NCI-H1105 treated with DMSO at 0.1 percent for 48 hours (cell line): ENCODE measurements around the gene DEPDC4.
A peak's percentile ranks its signal among the peaks of the same experiment; 100 is the strongest.
"Not testable (repeated sequence)": the region's sequence is repeated elsewhere in the genome, so short reads cannot be mapped to it uniquely, and the experiment has no call there.

Experiments
- DNase-seq: peaks from one replicate; lab custom pipeline; 2025; lab: John Stamatoyannopoulos, UW

DEPDC4 gene

DNA sequence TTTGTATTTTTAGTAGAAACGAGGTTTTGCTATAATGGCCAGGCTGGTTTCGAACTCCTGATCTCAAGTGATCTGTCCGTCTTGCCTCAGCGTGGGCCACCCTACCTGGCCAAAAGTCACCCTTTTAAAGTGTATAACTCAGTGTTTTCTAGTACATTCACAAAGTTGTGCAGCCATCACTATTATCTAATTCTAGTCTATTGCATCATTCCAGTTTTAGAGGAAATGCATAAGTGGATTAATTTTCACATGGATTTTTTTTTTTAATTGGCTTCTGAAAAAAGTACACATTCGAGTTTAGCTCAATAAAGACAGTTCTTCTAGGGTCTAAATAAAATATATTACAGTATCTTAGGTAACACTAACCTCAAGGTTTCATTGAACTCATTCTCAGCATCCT lies 3.7 kb downstream of the DEPDC4 start:
- DNase-seq, result no peak

DNA sequence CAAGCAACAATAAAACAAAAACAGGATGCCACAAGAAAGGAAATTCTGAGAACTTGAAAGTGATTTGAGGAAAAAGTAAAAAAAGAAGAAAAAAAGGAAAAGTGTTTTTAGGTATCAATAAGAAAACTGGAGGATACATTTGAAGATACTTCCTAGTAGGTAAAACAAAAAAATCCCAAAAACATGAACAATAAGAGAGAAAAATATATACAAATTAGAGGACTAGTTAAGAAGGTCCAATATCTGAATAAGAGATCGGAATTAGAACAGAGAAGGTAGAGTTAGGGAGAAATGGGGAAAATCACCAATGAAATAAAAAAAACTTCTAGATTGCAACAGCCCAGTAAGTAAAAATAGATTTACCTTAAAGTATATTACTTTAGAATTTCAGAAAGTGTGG lies 8.8 kb downstream of the DEPDC4 start:
- no peak for DNase-seq

DNA sequence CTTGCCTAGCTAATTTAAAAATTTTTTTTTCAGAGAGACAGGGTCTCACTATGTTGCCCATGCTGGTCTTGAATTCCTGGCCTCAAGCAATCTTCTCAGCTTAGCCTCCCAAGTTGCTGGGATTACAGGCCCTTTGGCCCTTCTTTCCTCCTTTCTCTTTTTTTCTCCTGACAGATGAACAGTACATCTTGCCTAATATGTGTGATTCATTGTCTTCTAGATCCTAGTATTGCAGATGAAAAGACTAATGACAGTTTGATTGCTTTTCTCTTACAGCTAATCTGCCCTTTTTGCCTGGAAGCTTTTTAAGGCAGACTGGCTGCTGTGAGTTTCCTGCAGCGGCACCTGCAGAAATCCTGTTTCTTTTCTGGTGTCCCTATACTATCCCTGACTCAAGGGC lies 12.0 kb downstream of the DEPDC4 start:
- no peak for DNase-seq

DNA sequence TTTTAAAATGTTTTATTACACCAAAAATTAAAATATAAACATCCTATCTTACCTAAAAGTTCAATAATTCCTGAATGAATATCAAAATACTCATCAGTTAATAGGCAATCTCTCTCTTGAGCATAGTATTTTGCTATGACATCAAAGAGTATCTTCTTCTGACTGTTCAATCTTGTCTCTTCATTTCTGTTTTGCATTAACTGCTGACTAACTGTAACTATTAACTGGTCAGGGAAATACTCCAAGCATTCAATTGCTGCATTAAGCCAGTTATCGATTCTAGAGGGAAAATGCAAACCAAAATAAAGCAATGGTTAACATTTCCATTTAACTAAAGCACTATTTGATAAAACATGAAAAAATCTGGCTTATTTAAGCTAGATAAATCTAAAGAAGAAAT lies 13.4 kb downstream of the DEPDC4 start:
- DNase-seq, result no peak

DNA sequence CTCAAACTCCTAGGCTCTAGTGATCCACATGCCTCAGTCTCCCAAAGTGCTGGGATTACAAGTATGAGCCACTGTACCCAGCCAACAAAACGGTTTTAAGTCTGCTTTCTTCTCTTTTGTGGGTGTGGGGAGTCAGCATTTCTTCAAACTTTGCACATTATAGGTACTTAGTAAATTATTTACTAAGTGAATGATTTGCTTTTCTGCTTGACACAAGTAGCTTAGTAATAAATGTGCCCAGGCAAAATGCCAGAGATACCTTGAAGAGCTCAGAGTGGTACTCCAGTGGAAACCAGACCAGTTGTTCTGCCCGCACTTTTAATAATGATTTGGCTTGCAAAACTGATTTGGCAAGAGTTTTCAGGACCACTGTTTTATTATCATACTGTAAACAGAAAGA lies 15.0 kb downstream of the DEPDC4 start:
- peak; percentile 99 for DNase-seq

DNA sequence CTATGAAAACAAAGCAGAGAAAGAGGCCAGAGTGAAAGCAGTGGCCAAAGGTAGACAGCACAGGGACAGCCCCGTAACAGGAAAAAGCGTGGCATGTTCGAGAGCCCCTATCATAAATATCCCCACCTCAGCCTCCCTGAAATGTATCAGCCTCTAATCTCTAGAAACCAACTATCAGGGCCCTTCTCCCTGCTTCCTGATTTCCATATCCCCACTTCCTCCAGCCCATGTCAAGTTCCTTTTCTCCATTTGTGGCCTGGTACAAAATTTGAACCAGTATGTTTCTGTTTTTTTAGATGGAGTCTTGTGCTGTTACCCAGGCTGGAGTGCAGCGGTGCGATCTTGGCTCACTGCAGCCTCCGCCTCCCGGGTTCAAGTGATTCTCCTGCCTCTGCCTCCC lies 16.9 kb downstream of the DEPDC4 start:
- DNase-seq, result no peak

DNA sequence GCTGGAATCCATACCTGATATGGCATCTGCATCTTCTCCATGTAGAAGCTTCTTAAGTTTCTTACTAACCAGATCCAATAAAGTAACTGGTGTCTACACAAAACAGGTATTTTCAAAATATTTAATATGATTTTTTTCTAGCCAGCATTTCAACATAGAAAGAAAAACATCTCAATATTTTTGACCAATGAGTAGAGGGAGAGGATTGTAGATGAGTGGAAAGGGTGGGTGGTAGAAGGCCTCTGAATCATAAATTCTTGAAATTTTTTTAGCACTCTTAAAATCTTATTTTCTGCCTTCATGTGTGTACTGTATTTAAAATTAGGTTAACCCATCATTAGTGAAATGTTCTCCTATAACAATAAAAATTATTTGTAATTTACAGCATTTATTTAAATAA lies 18.0 kb downstream of the DEPDC4 start:
- DNase-seq, result no peak

DNA sequence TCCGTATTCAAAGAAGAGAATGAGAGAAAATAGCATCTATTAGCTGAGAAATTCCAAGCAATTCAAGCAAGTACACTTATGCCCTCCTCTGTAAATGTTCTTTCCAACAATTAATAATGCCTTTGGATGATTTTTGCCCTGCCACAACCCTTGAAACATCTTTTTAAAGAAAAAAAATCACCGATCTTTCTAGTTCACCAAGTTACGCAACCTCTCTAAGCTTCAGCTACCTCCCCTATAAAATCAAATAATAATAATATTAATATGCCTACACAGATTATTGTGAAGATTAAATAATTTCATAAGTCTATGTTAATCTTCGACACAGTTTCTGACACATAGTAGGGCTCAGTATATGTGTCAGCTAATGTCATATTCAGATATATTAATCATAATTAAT lies 19.1 kb downstream of the DEPDC4 start:
- DNase-seq, result no peak

DNA sequence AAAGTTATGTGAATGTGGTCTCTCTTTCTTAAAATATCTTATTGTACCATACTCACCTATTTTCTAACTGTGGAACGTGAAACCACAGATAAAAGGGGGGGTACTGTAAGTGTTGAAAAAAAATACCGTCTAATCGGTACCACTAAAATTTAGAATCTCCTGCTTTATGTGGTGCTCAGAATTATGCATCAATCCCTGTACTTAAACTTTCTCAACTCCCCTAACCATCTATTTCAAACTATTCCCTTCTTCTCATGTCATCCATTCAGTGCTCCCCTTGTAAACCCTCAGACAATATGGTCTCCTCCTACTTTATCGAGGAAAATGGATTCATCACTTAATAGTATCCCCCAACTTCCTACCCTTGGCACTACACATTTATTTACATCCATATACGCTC lies 23.7 kb downstream of the DEPDC4 start:
- DNase-seq, result no peak

DNA sequence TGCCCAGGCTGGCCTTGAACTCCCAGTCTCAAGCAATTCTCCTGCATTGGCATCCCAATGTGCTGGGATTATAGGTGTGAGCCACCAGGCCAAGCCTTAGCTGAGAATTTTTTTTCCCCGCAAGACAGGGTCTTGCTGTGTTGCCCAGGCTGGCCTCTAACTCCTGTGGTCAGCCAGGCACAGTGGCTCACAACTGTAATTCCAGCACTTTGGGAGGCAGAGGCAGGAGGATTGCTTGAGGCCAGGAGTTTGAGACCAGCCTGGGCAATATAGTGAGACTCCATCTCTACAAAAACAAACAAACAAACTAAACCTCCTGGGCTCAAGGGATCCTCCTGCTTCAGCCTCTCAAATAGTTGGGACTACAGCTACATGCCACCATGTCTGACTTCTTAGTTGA lies 27.3 kb downstream of the DEPDC4 start:
- DNase-seq, result no peak

DNA sequence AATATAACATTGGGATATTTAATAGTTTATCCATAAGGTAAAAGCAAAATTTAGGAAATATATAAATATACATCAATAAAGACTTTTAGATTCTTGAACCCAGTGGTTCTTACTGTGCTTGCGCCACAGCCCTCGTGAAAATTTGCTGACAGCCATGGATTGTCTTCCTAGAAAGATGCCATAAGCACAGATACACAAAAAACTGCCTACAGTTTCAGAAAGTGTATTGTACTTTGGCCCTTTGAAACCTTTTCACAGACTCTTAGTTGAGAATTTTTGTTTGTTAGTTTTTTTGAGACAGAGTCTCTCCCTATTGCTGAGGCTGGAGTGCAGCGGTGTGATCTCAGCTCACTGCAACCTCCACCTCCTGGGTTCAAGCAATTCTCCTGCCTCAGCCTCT lies 28.1 kb downstream of the DEPDC4 start:
- no peak for DNase-seq

DNA sequence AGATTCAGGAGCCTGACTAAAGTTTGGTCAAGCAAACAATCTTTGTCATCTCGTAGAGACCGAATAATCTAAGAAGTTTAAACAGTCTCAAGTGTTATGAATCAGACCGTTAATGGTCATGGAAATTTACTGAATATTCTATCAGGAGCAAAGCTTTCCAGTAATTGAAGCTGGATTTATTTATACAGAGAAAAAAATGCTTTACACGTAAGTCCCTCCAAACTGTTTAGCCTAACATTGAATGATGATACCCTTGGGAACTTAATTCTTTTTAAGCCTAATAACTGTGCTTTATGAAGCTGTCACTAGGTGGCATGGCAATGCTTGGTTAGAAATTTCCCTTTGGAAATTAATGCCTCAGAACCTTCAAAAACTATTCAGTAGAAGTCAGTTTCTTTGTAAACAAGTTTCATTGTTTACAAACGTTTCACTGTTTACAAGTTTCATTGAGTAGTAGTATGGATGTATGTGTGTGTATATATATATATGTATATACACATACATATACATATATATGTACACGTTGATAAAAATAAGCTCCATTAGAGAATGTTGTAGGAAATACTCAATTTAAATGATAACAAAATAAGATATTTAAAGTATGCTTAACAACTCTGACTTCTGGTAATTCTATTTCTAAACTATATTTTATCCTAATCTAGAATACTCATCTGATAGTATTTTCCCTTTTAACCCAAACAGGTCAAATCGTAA lies 32.1 kb downstream of the DEPDC4 start:
- DNase-seq, result peak; percentile 54

DNA sequence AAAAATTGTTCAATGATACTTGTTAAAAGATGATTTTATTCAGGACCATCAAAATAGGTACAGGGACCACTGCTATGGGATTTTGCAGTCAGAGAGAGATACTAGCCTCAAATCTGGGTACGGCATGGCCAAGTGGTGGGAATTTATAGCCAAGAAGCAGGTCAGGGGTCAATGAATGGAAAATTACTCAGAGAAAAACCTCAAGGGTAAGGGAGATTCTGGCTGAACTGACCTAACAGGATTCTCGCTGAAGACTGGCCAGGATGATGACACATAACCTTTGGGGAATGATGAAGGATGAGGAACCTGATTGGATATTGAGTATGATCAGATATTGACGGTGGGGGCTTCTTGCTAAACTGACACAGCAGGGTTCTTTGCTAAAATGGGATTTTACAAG lies 32.7 kb downstream of the DEPDC4 start:
- DNase-seq, result no peak

DNA sequence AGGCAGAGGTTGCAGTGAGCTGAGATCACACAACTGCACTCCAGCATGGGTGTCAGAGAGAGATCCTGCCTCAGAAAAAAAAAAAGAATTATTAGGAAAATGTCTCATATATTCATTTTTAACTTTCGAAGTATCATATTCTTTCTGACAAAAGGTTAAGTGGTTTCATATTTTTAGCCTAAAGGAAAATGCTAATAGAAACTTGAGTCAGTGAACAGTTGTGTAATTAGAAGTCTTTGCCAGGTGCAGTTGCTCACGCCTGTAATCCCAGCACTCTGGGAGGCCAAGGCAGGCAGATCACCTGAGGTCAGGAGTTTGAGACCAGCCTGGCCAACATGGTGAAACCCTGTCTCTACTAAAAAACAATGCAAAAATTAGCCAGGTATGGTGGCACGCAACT lies 35.0 kb downstream of the DEPDC4 start:
- DNase-seq, result not testable (repeated sequence)

DNA sequence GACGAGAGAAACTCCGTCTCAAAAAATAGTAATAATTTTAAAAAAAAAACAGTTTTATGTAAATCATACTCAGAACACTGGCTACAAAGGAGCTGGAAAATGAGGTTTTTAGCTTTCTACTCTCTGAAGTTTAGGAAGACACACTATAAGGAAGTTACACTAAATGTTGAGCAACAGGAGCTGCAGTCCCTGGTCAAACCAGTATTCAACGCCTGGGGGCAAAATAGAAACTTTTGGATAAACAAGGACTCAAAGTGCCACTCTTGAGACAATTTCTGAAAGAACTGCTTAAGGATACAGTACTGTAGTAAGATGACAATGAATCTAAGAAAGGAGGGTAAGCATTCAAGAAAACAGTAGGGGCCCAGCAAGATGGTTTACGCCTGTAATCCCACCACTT lies 37.0 kb downstream of the DEPDC4 start:
- no peak for DNase-seq

DNA sequence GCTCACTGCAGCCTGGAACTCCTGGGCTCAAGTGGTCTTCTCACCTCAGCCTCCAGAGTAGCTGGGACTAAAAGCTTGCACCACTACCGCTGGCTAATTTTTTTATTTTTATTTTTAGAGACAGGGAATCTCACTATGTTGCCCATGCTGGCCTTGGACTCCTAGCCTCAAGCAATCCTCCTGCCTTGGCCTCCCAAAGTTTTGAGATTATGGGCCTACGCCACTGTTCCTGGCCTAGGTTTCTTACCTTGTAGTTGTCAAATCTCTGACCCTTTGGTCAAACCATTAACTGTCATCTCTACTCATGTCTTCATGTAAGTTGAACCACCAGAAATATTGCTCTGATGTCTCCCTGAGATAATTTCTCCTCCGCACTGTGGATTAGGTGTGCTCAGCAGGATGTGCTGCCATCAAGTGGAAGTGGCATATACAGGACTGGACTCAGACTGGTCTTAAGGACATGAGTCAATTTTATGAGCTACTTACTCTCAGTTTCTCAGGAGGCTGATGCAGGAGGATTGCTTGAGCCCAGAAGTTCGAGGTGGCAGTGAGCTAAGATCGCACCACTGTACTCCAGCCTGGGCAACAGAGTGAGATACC lies 37.7 kb downstream of the DEPDC4 start:
- peak; percentile 12 for DNase-seq

DNA sequence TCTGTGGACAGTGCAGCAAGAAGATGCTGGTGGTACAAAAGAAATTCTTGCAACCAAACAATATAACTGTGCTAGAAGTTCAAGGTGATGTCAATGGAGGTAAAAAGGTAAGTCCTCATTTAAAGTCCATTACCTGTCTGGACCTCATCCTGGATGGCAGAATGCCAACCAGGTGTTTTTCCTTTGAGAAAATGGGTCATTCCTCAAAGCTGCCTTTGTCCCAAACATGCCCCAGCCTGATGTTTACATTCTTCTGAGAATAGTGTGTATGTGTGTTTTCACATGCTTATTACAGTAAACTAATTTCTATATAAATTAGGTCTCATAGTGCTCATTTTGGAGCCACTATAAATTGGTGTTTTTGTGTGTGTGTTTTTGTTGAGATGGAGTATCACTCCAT lies 41.4 kb downstream of the DEPDC4 start:
- DNase-seq, result peak; percentile 72

DNA sequence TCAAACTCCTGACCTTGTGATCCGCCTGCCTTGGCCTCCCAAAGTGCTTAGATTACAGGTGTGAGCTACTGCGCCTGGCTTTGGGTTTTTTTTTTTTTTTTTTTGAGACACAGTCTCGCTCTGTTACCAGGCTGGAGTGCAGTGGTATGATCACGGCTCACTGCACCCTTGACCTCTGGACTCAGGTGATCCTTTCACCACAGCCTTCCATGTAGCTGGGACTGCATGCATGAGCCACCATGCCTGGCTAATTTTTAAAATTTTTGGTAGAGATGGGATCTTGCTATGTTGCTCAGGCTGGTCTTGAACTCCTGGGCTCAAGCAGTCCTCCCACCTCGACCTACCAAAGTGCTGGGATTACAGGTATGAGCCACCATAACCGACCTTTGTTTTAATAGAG lies 44.7 kb downstream of the DEPDC4 start:
- DNase-seq, result not testable (repeated sequence)

DNA sequence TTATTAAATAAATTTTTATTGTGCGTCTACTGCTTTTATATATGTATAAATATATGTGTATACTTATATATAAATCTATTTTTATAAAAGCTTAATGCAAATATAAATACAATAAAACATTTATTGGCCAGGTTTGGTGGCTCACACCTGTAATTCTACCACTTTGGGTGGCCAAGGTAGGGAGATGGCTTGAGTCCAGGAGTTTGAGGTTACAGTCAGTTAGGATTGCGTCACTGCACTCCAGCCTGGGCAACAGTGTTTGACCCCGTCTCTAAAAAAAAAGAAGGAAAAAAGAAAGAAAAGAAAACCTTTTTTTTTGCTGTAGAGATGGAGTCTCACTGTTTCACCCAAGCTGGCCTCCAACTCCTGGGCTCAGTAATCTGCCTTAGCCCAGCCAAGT lies 45.4 kb downstream of the DEPDC4 start:
- no peak for DNase-seq

DNA sequence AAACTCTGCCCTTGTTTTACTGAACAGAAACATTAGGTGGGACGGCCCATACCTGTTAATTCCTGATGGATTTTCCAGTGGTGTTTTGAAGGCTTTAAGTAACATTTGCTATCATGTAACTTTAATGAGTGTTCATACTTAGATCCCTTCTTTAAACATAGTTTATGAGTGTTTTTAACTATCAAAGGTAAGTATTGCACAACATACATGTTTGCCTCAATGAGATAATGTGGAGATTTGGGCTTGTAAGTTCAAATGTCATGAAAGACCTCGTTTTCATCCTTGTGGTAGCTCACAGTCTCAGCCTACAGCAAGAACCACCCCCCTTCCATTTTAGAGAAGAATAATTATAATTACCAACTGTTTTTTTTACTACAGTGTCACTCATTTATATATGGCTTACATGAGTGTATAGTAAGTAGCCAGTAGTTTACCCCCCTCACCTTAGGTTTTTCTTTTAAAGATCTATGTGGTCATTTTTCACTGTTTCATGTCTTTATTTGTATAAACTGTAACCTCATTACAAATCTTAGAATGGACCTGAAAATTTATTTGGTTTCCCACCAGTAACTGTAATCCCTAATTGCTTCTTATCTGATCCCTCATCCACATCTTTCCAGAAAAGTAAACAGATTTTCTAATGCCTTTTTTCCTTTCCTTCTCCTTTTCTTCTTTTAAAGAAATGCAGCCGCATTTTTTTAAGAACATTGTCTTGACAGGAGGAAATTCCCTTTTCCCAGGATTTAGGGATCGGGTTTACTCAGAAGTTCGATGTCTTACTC lies 47.4 kb downstream of the DEPDC4 start:
- no peak for DNase-seq

DNA sequence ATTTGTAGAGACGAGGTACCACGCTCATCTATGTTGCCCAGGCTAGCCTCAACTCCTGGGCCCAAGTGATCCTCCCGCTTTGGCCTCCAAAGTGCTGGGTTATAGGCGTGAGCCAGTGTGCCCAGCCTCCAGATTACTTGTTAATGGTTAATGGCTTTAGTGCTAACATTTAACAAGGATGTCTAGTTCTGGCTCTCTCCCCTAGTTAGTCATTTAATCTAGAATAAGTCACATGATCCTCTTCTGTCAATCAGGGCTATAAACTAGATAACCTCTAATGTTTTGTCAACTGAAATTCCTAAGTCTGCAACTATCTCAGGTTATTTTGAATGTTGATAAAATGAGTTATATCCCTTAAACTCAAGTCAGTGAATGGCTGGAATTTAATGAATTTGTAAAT lies 50.5 kb downstream of the DEPDC4 start:
- DNase-seq, result no peak

DNA sequence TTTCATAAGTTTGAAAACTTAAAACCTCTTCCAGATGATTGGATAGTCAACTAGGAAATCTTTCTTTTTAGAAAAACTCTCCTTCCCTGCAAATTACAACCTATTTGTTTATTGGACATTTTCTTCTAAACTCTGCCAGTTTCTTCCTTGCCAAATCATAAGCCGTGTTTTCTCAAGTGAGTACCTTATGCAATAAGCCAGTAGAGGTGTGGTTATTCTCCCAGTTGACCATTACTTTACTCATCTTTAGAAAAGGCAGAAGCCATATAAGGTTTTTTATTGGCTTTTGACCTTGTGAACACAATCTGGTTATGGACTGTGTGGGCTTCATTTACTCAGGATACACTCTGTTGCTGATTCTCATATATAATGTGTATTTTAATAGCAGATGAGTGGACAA lies 51.7 kb downstream of the DEPDC4 start:
- DNase-seq, result no peak

DNA sequence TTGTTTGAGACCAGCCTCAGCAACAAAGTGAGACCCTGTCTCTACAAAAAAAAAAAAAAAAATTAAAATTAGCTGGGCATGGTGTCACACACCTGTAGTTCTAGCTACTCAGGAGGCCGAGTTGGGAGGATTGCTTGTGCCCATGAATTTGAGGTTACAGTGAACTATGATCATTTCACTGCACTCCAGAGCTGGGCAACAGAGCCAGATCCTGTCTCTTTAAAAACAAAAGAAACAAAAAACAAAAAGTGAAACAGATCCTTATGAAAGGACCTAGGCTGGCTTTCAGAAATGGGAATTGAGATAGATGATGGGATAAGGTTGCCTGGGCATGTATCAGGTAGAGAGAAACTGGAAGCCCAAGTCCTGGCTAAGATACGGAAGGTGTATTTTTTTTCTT lies 52.4 kb downstream of the DEPDC4 start:
- no peak for DNase-seq
